AG09319 (cell line): Measurements from ENCODE around the gene PTPRN.

Experiments
- DNase-seq: peaks from one replicate; pipeline ENCODE4 v3.0.0-alpha.2; 2010; ENCODE audit warnings: low read depth; ENCODE audit errors: extremely low read depth
- CTCF ChIP-seq: IDR thresholded peaks from 2 replicates; pipeline ENCODE4 v1.5.1; 2011; ENCODE audit warnings: low read depth, mild to moderate bottlenecking, inconsistent platforms, low read length, moderate library complexity

Gene PTPRN

GRCh38 chr2:219304223-219304622 is 5.0 kb downstream of the PTPRN start:
- no peak for TF ChIP-seq CTCF

DNA sequence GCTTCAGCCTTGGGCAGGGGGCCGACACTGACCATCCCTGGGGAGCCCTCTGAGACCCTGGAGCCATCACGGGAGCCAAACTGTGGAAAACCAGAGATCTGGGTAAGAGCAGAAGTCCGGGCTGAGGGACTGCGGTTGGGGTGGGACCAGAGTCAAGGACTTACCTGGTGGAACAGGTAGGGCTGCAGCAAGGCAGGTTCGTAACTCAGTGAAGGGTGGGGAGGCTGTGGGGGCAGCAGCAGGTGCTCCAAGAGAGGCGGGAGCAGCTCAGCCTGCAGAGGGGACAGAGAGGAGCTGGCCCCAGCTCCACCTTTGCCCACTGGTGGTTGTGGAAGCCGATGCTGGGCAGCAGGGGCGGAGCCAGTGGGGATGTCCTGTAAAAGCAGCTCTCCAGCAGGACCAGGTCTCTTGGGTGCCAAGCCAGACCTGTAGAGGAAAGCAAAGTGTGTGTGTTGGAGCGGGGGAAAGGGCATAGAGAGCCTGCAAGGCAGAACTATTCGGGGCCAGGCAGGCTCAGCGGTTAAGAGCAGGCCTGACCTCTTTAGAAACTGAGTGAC is 6.7 kb downstream of the PTPRN start:
- no peak for TF ChIP-seq CTCF
- no peak for DNase-seq

More at GRCh38 chr2:219304223-219304622, 5.0 kb downstream of the PTPRN start:
- no peak for DNase-seq

GRCh38 chr2:219300022-219300421 is 9.2 kb downstream of the PTPRN start:
- no peak for DNase-seq
- TF ChIP-seq CTCF, result no peak

- no peak for TF ChIP-seq CTCF
- no peak for DNase-seq
Observed at GRCh38 chr2:219299372-219299760, 9.8 kb downstream of the PTPRN start.

DNA sequence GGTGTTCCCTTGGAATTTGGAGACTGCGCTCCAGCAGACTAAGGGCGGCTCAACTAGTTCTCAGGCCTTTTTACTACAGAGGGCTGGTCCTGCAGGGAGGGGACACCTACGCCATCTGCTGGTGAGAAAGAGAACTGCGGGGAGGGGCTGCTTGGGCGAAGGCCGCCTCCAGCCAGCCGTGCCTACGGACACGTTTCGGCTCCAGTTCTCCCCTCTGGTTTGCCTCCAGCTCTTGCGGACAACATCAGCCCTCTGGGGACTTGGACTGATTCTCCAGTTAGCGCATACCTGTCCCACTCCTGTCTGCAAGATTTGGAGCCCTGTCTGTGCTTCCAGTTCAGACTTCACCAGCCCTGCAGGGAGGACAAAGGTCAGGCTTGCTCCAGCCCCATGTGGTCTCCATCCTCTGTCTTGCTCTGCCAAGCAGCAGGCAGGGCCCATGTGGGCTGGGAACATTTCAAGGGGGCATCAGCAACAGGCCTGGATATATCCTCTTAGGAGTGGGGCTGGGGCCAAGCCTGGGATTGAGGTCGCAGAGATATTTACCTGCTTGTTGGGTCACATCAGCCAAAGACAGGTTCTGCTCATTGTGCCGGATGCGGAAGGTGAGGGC is 10.3 kb downstream of the PTPRN start:
- peak; percentile 34 for DNase-seq
- peak; percentile 98 for TF ChIP-seq CTCF

- TF ChIP-seq CTCF, result no peak; the same call in 1 of the 2 replicates
- DNase-seq, result no peak
Observed at GRCh38 chr2:219297766-219298456, 11.3 kb downstream of the PTPRN start.
